Midbrain (tissue), 1 donor: ENCODE measurements around the gene OPN1MW3.
"Not testable (repeated sequence)": the region's sequence is repeated elsewhere in the genome, so short reads cannot be mapped to it uniquely, and the experiment has no call there.

Experiments
- DNase-seq: peaks from one replicate; lab custom pipeline; 2025; lab: John Stamatoyannopoulos, UW

OPN1MW3 gene

DNA sequence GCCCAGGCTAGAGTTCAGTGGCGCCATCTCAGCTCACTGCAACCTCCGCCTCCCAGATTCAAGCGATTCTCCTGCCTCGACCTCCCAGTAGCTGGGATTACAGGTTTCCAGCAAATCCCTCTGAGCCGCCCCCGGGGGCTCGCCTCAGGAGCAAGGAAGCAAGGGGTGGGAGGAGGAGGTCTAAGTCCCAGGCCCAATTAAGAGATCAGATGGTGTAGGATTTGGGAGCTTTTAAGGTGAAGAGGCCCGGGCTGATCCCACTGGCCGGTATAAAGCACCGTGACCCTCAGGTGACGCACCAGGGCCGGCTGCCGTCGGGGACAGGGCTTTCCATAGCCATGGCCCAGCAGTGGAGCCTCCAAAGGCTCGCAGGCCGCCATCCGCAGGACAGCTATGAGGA is at the start of gene OPN1MW3:
Gene OPN1MW3 (plus strand): TSS at position 301 of the 400 bp plus-strand sequence. CDS start 38 bp downstream, at position 339.
- DNase-seq: not testable (repeated sequence)

- not testable (repeated sequence) for DNase-seq
Measured at GRCh38 chrX:154209670-154210418, 47.5 kb upstream of the OPN1MW3 start.

GRCh38 chrX:154211057-154211456 is 46.3 kb upstream of the OPN1MW3 start:
- not testable (repeated sequence) for DNase-seq

GRCh38 chrX:154211499-154211898 is 45.9 kb upstream of the OPN1MW3 start:
- DNase-seq: not testable (repeated sequence)

GRCh38 chrX:154219456-154219855 is 37.9 kb upstream of the OPN1MW3 start, which contains the start of gene OPN1MW2:
OPN1MW2 (plus strand) TSS chrX:154219756; CDS start chrX:154219816, 60 bp downstream.
- DNase-seq: not testable (repeated sequence)

DNA sequence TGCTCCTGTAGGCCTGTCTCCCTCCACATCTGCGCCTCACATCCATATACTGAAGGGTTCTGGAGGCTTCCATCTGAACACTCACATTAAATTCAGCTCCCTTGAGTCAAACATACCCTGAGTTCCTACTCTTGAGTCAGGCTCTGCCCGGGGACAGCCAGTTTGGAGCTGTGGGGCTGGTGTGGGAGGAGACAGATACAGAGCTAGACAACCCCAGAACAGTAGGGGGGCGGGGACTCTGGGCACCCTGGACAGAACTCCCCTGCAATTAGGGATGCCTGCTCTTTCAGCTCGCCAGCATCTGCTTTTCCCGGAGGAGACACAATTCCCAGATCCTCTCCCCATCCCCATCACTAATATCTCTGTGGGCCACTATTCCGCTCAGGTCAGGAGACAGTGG is 32.1 kb upstream of the OPN1MW3 start:
- not testable (repeated sequence) for DNase-seq

DNA sequence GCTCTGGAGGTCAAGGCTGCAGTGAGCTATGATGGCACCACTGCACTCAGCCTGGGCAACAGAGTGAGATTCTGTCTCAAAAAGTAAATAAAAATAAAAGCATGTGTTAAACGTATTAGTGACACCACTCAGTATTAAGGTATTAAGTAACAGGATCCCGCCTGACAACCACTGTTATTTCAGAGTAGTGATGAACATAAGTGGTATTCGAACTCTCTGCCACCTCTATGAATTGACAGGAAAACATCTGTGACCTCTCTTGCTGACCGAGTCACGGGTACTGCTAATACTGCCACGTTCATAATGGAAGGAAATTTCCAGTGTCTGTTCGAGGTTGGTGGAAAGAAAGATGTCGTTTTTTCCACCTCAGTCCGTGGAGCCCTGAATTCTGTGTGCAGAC is 30.7 kb upstream of the OPN1MW3 start:
- DNase-seq: not testable (repeated sequence)

- DNase-seq: not testable (repeated sequence)
Measured at GRCh38 chrX:154231443-154231842, 25.9 kb upstream of the OPN1MW3 start.

GRCh38 chrX:154233620-154234019 is 23.8 kb upstream of the OPN1MW3 start:
- not testable (repeated sequence) for DNase-seq

DNA sequence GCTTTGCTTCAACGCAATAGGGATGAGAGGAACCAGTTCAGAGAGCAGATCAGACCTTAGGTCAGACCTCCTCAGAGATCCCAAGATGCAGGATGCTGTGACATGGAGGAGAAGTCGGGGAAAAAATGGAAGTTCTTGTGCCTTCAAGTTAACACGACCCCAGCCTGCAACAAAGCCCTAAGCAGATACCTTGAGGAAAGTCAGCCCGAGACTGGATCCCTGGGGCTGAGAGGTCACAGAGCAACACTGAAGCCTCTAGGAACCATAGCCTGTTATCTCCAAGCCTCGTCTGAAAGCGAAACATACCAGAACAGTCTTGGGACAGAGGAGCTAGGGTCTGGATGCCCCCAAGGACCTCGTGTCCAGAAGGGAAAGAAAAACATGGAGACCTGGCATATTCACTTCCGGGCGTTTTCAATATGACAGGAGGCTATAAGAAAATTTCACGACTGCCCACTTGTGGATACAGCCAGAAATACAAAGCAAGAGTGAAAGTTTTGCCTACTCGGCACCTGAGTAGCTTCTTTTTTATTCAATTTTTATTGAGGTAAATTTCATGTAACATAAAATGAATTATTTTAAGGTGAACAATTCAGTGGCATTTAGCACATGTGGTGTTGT is 18.3 kb upstream of the OPN1MW3 start:
- DNase-seq: not testable (repeated sequence)

DNA sequence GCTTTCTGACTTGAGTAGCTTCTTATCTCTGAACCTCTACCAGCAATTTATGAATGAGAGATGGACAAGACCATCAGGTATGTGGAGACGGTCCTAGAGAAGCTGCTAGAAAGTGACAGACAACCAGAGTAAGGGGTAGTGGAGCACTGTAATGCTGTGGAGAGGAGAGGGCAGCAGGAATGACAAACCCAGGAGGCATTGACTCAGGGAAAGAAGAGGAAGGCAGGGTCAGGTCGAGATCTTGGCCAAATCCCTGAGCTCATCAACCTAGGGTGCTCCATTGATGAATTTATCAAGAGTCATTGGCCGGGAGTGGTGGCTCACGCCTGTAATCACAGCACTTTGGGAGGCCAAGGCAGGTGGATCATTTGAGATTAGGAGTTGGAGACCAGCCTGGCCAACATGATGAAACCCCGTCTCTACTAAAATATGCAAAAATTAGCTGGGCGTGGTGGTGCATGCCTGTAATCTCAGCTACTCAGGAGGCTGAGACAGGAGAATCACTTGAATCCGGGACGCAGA is 17.3 kb upstream of the OPN1MW3 start:
- DNase-seq: not testable (repeated sequence)

DNA sequence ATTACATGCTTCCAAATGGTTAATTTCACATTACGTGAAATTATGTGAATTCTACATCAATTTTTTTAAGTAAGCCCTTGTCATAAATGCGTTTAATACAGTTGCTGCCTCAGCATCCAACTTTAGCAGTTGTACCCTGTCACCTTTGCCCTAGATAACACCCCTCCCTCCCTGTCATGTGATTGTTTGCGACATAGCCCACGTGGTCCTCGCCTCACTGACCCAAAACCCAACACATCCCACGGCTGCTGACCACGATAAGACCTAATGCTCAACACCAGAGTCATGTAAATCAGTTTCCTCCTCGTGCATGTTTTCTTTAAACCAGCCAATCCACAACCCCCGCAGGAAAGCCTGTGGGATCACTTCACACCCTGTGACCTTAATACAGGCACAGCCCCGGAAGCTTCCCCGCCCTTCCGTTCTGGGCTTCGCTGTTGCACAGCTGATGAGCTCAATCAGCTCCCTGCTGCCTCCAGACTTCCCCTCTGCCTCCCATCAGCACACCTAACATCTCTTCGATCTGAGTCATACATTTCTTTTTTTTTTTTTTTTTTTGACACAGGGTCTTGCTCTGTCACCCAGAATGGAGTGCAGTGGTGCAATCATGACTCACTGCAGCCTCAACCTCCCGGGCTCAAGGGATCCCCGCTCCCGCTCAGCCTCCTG is 9.9 kb upstream of the OPN1MW3 start:
- DNase-seq: not testable (repeated sequence)

DNA sequence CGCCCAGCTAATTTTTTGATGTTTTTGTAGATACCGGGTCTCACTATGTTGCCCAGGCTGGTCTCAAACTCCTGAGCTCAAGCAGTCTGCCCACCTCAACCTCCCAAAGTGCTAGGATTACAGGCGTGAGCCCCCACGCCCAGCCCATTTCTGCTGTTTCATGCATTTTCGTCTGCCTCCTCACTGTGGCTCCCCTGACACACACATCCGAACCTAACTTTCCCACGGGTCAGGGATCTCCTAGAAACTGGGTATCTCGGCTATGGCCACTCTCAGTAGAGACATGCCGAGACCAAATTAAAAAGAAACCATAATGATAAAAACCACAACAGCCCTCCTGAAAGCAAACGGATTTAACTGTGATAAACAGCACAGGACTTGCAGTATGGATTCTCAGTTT is 9.3 kb upstream of the OPN1MW3 start:
- not testable (repeated sequence) for DNase-seq

DNA sequence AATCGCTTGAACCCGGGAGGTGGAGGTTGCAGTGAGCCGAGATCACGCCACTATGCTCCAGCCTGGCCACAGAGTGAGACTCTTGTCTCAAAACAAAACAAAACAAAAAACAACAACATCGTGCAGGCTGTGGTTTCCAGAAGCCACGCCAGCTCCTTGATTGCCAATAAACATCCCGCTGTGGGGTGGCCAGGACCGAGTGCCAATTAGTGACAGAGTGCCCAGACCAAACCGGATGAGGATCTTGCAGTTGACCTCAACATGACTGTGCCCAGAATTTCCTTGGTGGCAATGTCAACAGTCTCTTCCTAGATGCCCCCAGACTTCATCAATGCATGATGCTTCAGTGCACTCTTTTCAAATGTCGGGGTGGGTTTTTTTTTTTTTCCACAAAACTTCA is 1.3 kb downstream of the OPN1MW3 start:
- DNase-seq: not testable (repeated sequence)

GRCh38 chrX:154263072-154263471 is 5.7 kb downstream of the OPN1MW3 start:
- DNase-seq: not testable (repeated sequence)

GRCh38 chrX:154269245-154269644 is 11.9 kb downstream of the OPN1MW3 start:
- not testable (repeated sequence) for DNase-seq

- DNase-seq: not testable (repeated sequence)
Measured at GRCh38 chrX:154284489-154285338, 27.3 kb downstream of the OPN1MW3 start.

DNA sequence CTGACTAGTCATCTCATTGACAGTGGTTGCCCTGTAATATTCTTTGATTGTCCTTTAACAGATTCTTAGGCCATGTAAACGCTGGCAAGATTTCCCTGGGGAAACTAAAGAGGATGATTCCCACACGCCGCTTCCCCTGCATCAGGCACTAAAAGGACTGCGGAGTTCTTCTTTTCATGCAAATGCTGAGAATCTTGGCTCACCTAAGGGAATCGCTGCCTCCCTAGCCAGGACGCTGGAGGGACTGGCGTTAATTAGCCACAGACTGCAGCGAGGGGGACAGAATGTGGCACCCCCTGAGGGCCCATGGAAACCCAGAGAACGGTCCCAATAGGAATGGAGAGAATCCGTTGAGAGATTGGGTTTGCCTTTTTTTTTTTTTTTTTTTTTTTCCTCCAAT is 29.0 kb downstream of the OPN1MW3 start:
- DNase-seq: not testable (repeated sequence)

DNA sequence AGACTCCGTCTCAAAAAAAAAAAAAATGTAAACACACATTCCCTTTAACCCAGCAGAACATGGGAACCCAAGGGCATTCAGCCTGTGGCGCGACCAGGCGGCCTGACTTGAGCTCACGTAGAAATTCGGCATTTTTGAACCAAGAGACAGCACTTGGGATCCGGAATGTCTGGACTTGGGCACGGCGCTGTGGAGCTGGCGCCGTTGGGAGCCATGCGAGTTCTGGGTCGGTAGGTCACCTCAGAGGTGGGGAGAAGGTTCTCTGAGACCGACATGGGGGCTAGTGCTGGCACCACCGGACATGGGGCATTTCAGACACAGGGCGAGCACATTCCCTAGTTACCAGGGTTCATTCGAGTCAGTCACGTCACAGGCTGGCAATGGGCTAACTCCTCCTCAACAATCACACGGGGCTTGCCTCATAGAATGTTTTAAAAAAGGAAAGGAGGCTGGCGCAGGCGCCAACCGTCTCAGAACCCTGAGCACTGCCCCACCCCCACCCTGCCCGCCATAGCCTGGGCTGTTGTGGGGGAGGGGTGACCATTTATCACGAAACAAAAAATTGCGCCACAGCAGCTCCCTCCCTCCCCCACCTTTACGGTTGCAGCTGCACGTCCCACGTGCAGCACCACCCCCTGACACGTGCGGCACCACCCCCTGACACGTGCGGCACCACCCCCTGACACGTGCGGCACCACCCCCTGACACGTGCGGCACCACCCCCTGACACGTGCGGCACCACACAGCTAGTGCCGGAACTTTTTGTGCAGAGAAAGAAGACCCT is 37.6 kb downstream of the OPN1MW3 start, which contains the start of gene TEX28:
Gene TEX28 (minus strand): TSS at position 334 of the 784 bp plus-strand sequence. CDS start 3,007 bp downstream, outside the sequence.
- no peak for DNase-seq

DNA sequence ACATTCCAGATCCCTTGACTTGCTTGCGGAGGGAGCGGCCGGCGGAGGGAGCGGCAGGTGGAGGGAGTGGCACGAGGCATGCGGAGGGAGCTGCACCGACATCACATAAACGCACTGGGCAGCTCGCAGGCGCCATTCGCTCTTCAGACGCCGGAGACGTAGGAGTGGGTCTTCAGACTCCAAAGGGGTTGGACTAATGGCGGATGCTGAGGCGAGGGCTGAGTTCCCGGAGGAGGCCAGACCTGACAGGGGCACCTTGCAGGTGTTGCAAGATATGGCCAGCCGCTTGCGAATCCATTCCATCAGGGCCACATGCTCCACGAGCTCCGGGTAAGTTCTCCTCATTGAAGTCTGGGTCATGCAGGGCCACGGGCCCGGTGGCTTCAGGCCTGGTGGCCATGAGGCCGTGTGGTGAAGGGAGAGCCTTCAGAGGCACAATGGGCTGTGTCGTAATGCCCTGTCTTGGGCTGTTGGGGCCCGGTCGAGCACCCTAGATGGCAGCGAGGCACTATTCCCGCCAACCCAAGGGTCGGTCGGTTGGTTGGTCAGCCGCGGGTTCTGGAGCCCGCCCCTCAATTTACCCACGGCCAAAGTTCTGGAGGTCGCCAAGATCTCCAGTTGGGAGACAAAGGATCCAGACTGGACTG is 38.4 kb downstream of the OPN1MW3 start, which contains the start of gene TKTL1:
Gene TKTL1 (plus strand): TSS at position 132 of the 647 bp plus-strand sequence. CDS start 65 bp downstream, at position 197.
- DNase-seq: no peak
